Activated naive CD4-positive, alpha-beta T cell treated with anti-CD3 and anti-CD28 coated beads, Interleukin-2, amount 50 U/mL, for 24 hours (primary cell): Measurements from ENCODE around the gene KCNN3.

ENCODE experiments used
- H3K27ac Mint-ChIP-seq: one replicate; pipeline ENCODE4 v1.8.0; 2021; ENCODE audit warnings: mild to moderate bottlenecking, mixed read lengths
- H3K27me3 Mint-ChIP-seq: one replicate; pipeline ENCODE4 v1.8.0; 2021; ENCODE audit warnings: mixed read lengths
- H3K36me3 Mint-ChIP-seq: one replicate; pipeline ENCODE4 v1.8.0; 2021; ENCODE audit warnings: mixed read lengths
- H3K4me1 Mint-ChIP-seq: one replicate; pipeline ENCODE4 v1.8.0; 2021; ENCODE audit warnings: mixed read lengths
- H3K4me3 Mint-ChIP-seq: one replicate; pipeline ENCODE4 v1.8.0; 2021; ENCODE audit warnings: mild to moderate bottlenecking, mixed read lengths
- H3K9me3 Mint-ChIP-seq: one replicate; pipeline ENCODE4 v1.8.0; 2021; ENCODE audit warnings: mixed read lengths

KCNN3 gene

GRCh38 chr1:154788110-154788870, 81.8 kb downstream of the KCNN3 start:
- Mint-ChIP-seq H3K4me1 (peaks cover 58% of the 10 kb centered on the region), H3K4me3 (no peak overlapping the region), H3K36me3 (no peaks in the 10 kb centered on the region), H3K27me3 (no peaks in the 10 kb centered on the region), H3K9me3 (no peaks in the 10 kb centered on the region), H3K27ac (no peak overlapping the region)

- Mint-ChIP-seq H3K27me3 (no peaks in the 10 kb centered on the region), H3K9me3 (no peaks in the 10 kb centered on the region), H3K4me3 (no peak overlapping the region), H3K27ac (peak overlapping the region; percentile 92), H3K36me3 (no peaks in the 10 kb centered on the region), H3K4me1 (peaks cover 49% of the 10 kb centered on the region)
Observed at GRCh38 chr1:154786804-154787570, 83.1 kb downstream of the KCNN3 start.

- H3K27me3 Mint-ChIP-seq = no peaks in the 10 kb centered on the region
- peak overlapping the region; percentile 92 for H3K27ac Mint-ChIP-seq
- peak overlapping the region; percentile 39 for H3K4me3 Mint-ChIP-seq
- no peaks in the 10 kb centered on the region for H3K9me3 Mint-ChIP-seq
- H3K4me1 Mint-ChIP-seq = peaks cover 32% of the 10 kb centered on the region
- no peaks in the 10 kb centered on the region for H3K36me3 Mint-ChIP-seq
Observed at GRCh38 chr1:154784924-154785531, 85.1 kb downstream of the KCNN3 start.

GRCh38 chr1:154784416-154784815, 85.7 kb downstream of the KCNN3 start:
- Mint-ChIP-seq H3K4me1 (peaks cover 32% of the 10 kb centered on the region), H3K27ac (peak overlapping the region; percentile 92), H3K36me3 (no peaks in the 10 kb centered on the region), H3K27me3 (no peaks in the 10 kb centered on the region), H3K9me3 (no peaks in the 10 kb centered on the region), H3K4me3 (peak overlapping the region; percentile 36)

GRCh38 chr1:154783976-154784375, 86.1 kb downstream of the KCNN3 start:
- peaks cover 32% of the 10 kb centered on the region for H3K4me1 Mint-ChIP-seq
- no peaks in the 10 kb centered on the region for H3K27me3 Mint-ChIP-seq
- no peaks in the 10 kb centered on the region for H3K9me3 Mint-ChIP-seq
- H3K4me3 Mint-ChIP-seq = peak overlapping the region; percentile 36
- peak overlapping the region; percentile 92 for H3K27ac Mint-ChIP-seq
- H3K36me3 Mint-ChIP-seq = no peaks in the 10 kb centered on the region

- no peak overlapping the region for H3K4me3 Mint-ChIP-seq
- peaks cover 29% of the 10 kb centered on the region for H3K4me1 Mint-ChIP-seq
Observed at GRCh38 chr1:154780541-154780940, 89.5 kb downstream of the KCNN3 start.

GRCh38 chr1:154779551-154780189, 90.4 kb downstream of the KCNN3 start:
- H3K27me3 Mint-ChIP-seq = no peaks in the 10 kb centered on the region
- H3K27ac Mint-ChIP-seq = peak overlapping the region; percentile 89
- H3K4me3 Mint-ChIP-seq = no peak overlapping the region
- peaks cover 23% of the 10 kb centered on the region for H3K4me1 Mint-ChIP-seq
- no peaks in the 10 kb centered on the region for H3K36me3 Mint-ChIP-seq
- no peaks in the 10 kb centered on the region for H3K9me3 Mint-ChIP-seq

More at GRCh38 chr1:154780541-154780940, 89.5 kb downstream of the KCNN3 start:
- no peak overlapping the region for H3K27ac Mint-ChIP-seq
- no peaks in the 10 kb centered on the region for H3K36me3 Mint-ChIP-seq
- no peaks in the 10 kb centered on the region for H3K27me3 Mint-ChIP-seq
- no peaks in the 10 kb centered on the region for H3K9me3 Mint-ChIP-seq

GRCh38 chr1:154778944-154779343, 91.1 kb downstream of the KCNN3 start:
- no peaks in the 10 kb centered on the region for H3K9me3 Mint-ChIP-seq
- no peak overlapping the region for H3K4me3 Mint-ChIP-seq
- peaks cover 15% of the 10 kb centered on the region for H3K4me1 Mint-ChIP-seq
- no peaks in the 10 kb centered on the region for H3K36me3 Mint-ChIP-seq
- no peaks in the 10 kb centered on the region for H3K27me3 Mint-ChIP-seq
- peak overlapping the region; percentile 1 for H3K27ac Mint-ChIP-seq

GRCh38 chr1:154778275-154778674, 91.8 kb downstream of the KCNN3 start:
- Mint-ChIP-seq H3K36me3 (no peaks in the 10 kb centered on the region), H3K27me3 (no peaks in the 10 kb centered on the region)

GRCh38 chr1:154777781-154778180, 92.3 kb downstream of the KCNN3 start:
- Mint-ChIP-seq H3K27ac (no peak overlapping the region), H3K4me3 (no peak overlapping the region), H3K27me3 (no peaks in the 10 kb centered on the region), H3K4me1 (peaks cover 7% of the 10 kb centered on the region), H3K9me3 (no peaks in the 10 kb centered on the region), H3K36me3 (no peaks in the 10 kb centered on the region)

More at GRCh38 chr1:154778275-154778674, 91.8 kb downstream of the KCNN3 start:
- Mint-ChIP-seq H3K9me3 (no peaks in the 10 kb centered on the region), H3K27ac (no peak overlapping the region), H3K4me1 (peaks cover 9% of the 10 kb centered on the region), H3K4me3 (no peak overlapping the region)

GRCh38 chr1:154777154-154777553, 92.9 kb downstream of the KCNN3 start:
- no peak overlapping the region for H3K4me3 Mint-ChIP-seq
- no peaks in the 10 kb centered on the region for H3K9me3 Mint-ChIP-seq
- H3K27me3 Mint-ChIP-seq = no peaks in the 10 kb centered on the region
- no peaks in the 10 kb centered on the region for H3K36me3 Mint-ChIP-seq
- H3K4me1 Mint-ChIP-seq = peaks cover 11% of the 10 kb centered on the region
- no peak overlapping the region for H3K27ac Mint-ChIP-seq

- Mint-ChIP-seq H3K4me1 (peaks cover 11% of the 10 kb centered on the region), H3K36me3 (no peaks in the 10 kb centered on the region), H3K27ac (no peak overlapping the region)
Observed at GRCh38 chr1:154775621-154776605, 94.2 kb downstream of the KCNN3 start.

GRCh38 chr1:154774175-154774855, 95.8 kb downstream of the KCNN3 start:
- H3K27ac Mint-ChIP-seq = no peak overlapping the region
- H3K36me3 Mint-ChIP-seq = no peaks in the 10 kb centered on the region
- H3K4me1 Mint-ChIP-seq = peaks cover 11% of the 10 kb centered on the region
- H3K27me3 Mint-ChIP-seq = no peaks in the 10 kb centered on the region
- no peaks in the 10 kb centered on the region for H3K9me3 Mint-ChIP-seq
- no peak overlapping the region for H3K4me3 Mint-ChIP-seq

More at GRCh38 chr1:154775621-154776605, 94.2 kb downstream of the KCNN3 start:
- H3K4me3 Mint-ChIP-seq = no peak overlapping the region
- no peaks in the 10 kb centered on the region for H3K9me3 Mint-ChIP-seq
- no peaks in the 10 kb centered on the region for H3K27me3 Mint-ChIP-seq

- Mint-ChIP-seq H3K27me3 (no peaks in the 10 kb centered on the region), H3K9me3 (no peaks in the 10 kb centered on the region), H3K36me3 (no peaks in the 10 kb centered on the region), H3K4me1 (peaks cover 11% of the 10 kb centered on the region), H3K4me3 (no peak overlapping the region), H3K27ac (no peak overlapping the region)
Observed at GRCh38 chr1:154773551-154773950, 96.5 kb downstream of the KCNN3 start.
